ENCODE results near the gene FLVCR1.

FLVCR1 gene

DNA sequence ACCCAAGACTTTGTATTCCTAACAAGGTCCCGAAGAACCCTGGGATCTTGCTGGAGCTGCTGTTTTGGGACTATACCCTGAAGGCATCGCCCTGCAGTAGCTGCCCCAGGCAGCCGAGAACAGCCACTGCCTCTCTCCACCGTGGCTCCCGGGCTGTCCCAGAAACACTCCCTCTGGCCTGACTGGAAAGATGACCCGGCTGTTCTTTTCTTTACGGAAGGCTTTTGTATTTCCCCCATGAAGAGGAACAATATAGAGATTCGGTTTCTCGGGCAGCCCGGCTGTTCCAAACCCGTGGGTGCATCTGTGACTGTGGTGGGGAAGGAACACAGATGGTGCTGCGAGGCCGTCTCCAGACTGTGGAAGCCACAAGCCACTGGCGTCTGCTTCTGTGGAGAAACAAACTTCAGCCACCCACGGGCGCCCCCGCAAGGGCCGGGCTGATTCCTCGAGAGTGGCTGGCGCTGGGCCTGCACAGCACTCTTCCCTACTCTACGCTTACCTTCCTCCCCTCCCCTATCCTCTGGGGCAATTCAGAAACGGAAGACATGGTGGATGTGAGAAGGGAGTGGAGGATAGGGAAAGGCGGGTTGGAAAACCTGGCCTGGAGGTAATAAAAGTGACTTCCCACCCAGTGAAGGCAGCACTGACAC, 58.5 kb downstream of the FLVCR1 start:
- DNase-seq: peak; percentile 70

DNA sequence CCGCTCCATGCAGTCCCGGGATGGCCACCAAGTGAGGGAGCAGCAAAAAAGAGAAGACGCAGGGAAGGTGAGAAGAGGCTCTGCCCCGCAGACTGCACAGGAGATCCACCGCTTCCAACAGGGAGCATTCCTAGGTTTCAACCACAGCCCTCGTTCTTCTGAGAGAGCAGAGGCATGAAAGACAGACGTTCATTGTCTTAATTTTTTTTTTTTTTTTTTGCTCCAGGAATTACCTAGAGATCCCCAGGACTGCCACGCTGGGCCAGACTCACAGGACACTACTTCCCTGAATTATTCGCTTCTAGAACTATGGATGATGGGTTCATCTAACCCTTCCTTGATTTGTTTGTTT, 59.0 kb downstream of the FLVCR1 start:
- no peak for DNase-seq

DNA sequence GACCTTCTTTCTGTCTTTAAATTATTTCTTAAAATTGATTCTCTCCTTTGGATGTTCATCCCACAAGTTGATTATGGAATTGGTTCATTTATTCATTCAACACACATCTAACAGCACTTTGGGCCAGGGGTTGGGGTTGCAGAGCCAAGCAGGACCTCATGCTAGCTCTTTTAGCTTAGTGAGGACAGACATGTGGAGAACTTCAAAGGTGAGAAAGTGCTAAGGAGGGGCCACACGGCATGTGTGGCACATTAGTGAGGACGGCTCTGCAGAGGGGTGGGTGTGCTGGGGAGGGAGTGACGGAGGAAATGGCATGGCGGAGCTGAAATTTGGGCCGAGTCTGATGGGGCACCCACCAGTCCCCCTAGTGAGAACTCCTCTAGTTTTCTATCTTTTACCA, 59.8 kb downstream of the FLVCR1 start:
- DNase-seq: no peak

GRCh38 chr1:212918824-212919223, 60.7 kb downstream of the FLVCR1 start:
- no peak for DNase-seq

DNA sequence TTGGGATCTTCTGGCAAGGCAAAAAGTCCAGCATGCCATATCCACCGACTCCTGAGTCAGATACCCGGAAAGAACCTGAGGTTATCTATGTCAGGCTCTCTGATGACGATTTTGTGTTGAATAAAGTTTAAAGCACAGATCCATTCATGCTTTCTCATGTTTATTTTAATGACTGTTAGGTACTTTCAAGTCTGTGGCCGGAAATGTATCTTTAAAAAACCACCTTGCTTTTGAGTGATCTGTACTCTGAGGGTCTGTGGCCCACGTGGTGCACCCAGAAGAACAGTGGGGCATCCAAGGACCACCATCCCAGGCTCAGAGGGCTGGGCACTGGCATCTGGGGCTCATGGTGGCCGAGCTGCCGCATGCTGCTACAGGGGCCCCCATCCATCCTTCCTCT, 62.2 kb downstream of the FLVCR1 start:
- no peak for DNase-seq

DNA sequence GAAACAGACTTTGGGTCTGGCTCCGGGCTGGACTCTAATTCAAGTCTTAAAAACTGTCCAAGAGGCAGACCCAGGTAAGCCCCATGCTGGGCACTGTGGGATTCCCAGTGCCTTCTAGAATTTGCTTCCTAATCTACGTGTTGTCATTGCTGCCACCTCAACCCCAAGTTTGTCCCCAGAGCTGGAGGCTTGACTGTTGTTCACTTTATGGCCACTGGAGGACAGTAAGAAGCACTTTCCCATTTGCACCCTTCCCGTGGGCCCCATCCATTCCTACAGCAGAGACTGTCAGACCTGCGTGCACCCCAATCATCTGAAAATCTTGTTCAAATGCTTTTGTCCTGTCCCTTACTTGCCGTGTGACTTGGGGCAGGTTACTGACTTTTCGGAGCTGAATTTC, 62.8 kb downstream of the FLVCR1 start:
- peak; percentile 46 for DNase-seq

- no peak for DNase-seq
Observed at GRCh38 chr1:212922016-212922415, 63.9 kb downstream of the FLVCR1 start.

DNA sequence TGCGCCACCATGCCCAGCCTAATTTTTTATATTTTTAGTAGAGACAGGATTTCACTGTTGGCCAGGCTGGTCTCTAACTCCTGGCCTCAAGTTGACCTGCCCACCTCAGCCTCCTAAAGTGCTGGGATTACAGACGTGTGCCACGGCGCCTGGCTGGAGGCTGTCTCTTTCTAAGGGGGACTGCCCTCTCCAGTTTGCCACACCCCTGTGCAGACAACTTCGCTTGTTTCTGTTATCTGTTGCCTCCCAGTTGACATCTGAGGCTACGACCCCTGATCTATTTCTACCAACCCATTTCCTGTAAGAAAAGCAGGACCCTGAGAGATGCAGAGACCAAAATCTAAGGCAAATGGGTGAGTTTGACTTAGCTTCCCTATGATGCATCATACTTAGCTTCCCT, 68.3 kb downstream of the FLVCR1 start:
- DNase-seq: no peak

- no peak for DNase-seq
Observed at GRCh38 chr1:212928323-212929291, 70.5 kb downstream of the FLVCR1 start.

DNA sequence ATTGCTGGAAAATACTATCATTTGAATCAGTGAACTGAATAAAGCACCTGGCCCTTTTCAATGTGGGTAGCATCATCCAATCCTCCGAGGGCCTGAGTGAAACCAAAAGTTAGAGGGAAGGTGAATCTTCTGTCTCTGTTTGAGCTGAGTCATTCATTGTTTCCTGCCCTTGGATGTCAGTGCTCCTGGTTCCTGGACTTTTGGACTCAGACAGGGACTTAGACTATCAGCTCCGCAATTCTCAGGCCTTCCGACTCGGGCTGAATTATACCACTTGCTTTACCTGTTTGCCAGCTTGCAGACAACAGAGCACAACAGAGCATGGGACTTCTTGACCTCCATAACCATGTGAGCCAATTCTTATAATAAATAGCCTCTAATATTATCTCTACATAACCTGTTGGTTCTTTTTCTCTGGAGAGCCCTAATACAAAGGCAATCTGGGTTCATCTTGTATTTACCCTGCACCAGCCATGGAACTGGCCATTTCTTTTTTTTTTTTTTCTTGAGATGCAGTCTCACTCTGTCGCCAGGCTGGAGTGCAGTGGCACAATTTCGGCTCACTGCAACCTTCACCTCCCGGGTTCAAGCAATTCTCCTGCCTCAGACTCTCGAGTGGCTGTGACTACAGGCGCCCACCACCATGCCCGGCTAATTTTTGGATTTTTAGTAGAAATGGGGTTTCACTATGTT, 73.1 kb downstream of the FLVCR1 start:
- peak; percentile 83 for DNase-seq

GRCh38 chr1:212933815-212934471, 75.9 kb downstream of the FLVCR1 start:
- DNase-seq: no peak

DNA sequence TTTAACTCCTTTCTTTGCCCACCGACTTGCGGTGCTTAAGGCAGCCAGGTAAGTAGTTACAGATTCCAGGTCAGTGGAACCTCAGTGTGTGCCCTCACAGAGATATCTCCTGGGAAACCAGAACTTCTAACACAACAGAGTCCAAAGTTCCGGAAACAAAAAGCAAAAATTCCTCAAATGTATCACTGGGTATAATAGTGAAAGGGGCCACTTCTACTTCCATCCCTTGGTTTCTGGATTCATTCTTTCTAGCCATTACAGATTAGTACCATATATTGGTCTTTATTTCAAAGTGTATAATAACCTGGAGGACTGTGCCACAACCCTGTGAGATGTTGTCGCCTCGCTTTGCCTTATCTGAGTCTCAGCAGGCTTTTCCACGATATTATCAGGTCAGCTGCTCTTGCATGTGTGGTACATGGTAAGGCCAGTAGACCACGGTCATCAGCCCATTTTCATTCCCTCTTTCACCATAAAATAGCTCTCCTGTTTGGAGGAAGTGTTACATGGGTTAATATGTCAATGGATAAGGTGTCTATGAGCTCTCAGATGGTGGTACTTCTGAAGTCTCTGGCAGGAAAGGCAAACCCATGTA, 77.4 kb downstream of the FLVCR1 start:
- no peak for DNase-seq

- DNase-seq: no peak
Observed at GRCh38 chr1:212937034-212937433, 79.0 kb downstream of the FLVCR1 start.

DNA sequence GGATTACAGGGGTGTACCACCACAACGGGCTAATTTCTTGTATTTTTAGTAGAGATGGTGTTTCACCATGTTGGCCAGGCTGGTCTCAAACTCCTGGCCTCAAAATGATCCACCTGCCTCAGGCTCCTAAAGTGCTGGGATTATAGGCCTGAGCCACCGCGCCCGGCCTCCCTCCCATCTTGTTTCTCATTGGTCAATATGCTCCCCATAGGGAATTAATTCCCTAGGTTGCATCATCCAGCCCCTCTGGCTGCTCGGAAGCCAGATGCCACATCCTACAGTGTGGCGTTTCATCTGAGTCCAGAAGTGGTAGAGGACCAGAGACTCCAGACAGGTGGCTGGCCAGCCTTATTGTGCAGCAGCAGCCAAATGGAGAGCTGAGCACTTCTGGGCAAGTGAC, 80.8 kb downstream of the FLVCR1 start:
- DNase-seq: no peak

- no peak for DNase-seq
Observed at GRCh38 chr1:212941452-212941851, 83.4 kb downstream of the FLVCR1 start.

DNA sequence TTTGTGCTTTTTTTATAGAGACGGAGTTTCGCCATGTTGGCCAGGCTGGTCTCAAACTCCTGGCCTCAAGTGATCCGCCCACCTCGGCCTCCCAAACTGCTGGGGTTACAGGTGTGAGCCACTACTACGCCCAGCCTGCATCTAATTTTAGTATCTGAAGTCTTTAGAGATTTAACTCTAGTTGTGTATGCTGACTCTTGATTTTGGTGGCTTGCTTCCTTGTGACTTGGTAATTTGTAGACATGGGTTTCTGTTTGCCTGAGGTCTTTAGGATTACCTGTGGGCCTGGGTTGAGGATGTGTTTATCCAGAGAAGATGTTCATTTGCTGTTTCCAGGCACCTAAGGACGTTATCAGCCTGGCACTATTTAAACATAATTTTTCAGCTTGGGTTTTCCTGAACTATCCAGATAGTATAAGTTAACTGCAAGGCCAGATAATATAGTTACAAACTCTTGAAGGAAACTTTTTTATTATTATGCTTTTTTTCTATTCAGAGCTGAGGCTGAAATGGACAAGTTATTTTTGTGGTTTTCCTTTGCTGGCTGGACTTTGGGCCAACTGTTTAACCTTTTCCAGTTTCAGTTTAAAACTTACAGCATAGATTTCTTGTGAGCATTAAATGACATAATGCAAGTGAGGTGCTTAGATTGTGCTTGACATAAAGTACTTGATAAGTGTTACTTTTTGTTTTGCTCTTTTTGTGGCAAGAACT, 84.8 kb downstream of the FLVCR1 start:
- DNase-seq: no peak

GRCh38 chr1:212943393-212943710, 85.3 kb downstream of the FLVCR1 start:
- no peak for DNase-seq

- no peak for DNase-seq
Observed at GRCh38 chr1:212944229-212944901, 86.3 kb downstream of the FLVCR1 start.

GRCh38 chr1:212945056-212945455, 87.0 kb downstream of the FLVCR1 start:
- DNase-seq: no peak

- no peak for DNase-seq
Observed at GRCh38 chr1:212945463-212946160, 87.5 kb downstream of the FLVCR1 start.

- DNase-seq: no peak
Observed at GRCh38 chr1:212946872-212947271, 88.8 kb downstream of the FLVCR1 start.
